LNCAP (cell line): ENCODE results near the gene MYLK2.

ENCODE experiments used
- CTCF ChIP-seq: fragments of 450-650 bp; IDR thresholded peaks from 2 replicates; pipeline ENCODE4 v1.5.1; 2017; ENCODE audit warnings: mild to moderate bottlenecking

The MYLK2 gene

GRCh38 chr20:31819083-31819784 lies at the start of gene MYLK2:
MYLK2 (plus strand) TSS chr20:31819356; CDS start chr20:31819581, 225 bp downstream.
- no peak for TF ChIP-seq CTCF

DNA sequence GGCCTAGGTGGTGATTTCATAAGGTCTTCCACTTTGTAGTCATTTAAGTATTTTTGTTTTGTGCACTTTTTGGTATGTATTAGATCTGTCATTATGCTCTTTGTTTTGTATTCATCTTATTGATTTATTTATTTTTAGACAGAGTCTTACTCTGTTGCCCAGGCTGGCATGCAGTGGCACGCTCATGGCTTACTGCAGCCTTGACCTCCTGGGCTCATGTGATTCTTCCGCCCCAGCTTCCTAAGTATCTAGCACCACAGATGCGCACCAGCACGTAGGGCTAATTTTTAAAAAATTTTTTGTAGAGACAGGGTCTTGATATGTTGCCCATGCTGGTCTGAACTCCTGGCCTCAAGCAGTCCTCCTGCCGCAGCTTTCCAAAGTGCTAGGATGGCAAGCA lies 49.5 kb upstream of the MYLK2 start:
- TF ChIP-seq CTCF: no peak

GRCh38 chr20:31770243-31770642 lies 48.9 kb upstream of the MYLK2 start:
- no peak for TF ChIP-seq CTCF

GRCh38 chr20:31774408-31774807 lies 44.7 kb upstream of the MYLK2 start:
- no peak for TF ChIP-seq CTCF

DNA sequence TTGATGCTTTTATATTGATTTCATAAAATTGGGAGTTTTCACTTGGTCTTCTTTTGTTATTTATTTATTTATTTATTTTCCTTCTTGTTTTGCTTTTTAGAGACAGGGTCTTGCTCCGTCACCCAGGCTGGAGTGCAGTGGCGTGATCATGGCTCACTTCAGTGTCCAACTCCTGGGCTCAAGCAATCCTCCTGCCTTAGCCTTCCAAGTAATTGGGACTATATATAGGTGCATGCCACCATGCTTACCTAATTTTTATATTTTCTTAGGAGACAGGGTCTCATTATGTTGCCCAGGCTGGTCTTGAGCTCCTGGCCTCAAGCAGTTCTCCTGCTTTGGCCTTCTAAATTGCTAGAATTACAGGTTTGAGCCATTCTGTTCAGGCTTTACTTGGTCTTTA lies 38.3 kb upstream of the MYLK2 start:
- no peak for TF ChIP-seq CTCF

DNA sequence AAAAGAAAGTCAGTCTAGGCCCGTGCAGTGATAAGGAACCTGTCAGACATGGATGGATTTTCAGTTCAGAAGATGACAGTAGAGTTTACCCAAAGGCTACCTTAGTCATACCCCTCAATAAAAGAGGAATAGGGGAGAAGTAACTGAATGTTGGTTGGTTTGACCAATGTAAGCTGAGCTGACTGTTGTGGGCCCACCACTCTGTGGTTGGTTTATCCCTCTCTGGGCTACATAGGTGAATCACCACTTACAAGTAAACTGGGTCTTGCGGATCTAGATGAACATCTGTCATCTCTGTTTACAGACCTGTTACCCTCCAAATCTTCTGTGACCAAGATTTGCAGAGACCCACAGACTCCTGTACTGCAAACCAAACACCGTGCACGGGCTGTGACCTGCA lies 37.2 kb upstream of the MYLK2 start:
- TF ChIP-seq CTCF: no peak

DNA sequence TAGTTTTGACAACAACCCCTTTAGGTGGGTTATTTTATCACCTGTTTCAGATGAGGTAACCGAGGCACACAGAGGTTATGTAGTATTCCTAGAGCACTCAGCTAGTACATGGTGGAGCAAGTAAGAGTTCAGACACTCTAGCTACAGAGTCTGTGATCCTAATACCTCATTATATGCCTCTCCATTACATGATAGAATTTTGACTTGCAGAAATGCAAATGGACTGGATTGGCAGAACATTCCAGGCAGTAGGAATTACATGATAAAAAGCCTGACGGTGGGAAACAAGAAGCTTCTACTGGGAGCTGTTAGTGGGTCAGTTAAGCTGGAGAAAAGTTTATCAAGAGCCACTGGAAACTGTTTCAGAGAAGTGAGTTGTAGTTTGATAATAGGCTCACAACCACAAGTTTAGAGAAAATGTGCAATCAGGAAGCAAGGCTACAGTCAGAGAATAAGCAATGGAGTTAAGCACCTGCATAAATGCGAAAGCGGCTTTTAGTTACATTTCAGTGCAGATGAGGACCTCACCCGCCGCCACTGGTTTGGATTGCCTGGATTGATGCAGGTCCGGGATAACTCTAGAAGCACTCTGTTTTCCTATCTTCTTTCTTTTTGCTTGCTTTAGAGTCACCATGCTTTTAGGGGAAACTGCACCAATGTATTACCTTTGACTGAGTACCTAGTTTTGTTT lies 34.7 kb upstream of the MYLK2 start:
- no peak for TF ChIP-seq CTCF
